K562 (cell line): Measurements from ENCODE around the gene GLIPR1.

Experiments
- CC2D1A ChIP-seq: fragments of 450-650 bp; IDR thresholded peaks from 2 replicates; pipeline ENCODE4 v1.6.1; 2017; ENCODE audit warnings: mild to moderate bottlenecking
- FOXA1 ChIP-seq: fragments of 450-650 bp; IDR thresholded peaks from 2 replicates; pipeline ENCODE4 v1.6.1; 2016; ENCODE audit warnings: mild to moderate bottlenecking, borderline replicate concordance
- FOXP1 ChIP-seq: sonication (generic); formaldehyde crosslinking; IDR thresholded peaks from 2 replicates; pipeline ENCODE4 v1.8.0; 2022; ENCODE audit warnings: mild to moderate bottlenecking, missing genetic modification reagents
- HNRNPUL1 ChIP-seq: fragments of 200-400 bp; formaldehyde crosslinking; IDR thresholded peaks from 2 replicates; pipeline ENCODE4 v1.6.1; 2017; ENCODE audit warnings: low read length
- L3MBTL2 ChIP-seq: fragments of 450-650 bp; IDR thresholded peaks from 2 replicates; pipeline ENCODE4 v1.6.1; 2016; ENCODE audit warnings: mild to moderate bottlenecking, moderate library complexity
- MEF2A ChIP-seq: IDR thresholded peaks from 2 replicates; pipeline ENCODE4 v1.6.1; 2011; ENCODE audit warnings: low read depth, mild to moderate bottlenecking, low read length, moderate library complexity; ENCODE audit not compliant: control insufficient read depth
- RAD21 ChIP-seq, 2 experiments: fragments of 250-450 bp in 1 of 2; fragments of 450-650 bp in 1 of 2; sonication (Bioruptor Pico) in 1 of 2; formaldehyde crosslinking in 1 of 2; IDR thresholded peaks in 1 of 2; conservative IDR thresholded peaks in 1 of 2; 2 replicates each; pipeline versions ENCODE4 v1.4.0 to v1.8.0; 2020 to 2022; ENCODE audit warnings: mild to moderate bottlenecking in 2 of 2, moderate library complexity in 1 of 2
- RBBP5 ChIP-seq: fragments of 200-600 bp; sonication (generic); IDR thresholded peaks from 2 replicates; pipeline ENCODE4 v1.6.1; 2012; ENCODE audit warnings: borderline replicate concordance, mild to moderate bottlenecking, low read length, control low read depth, inconsistent platforms; ENCODE audit not compliant: insufficient read depth, poor library complexity, severe bottlenecking
- ZNF232 ChIP-seq: sonication (generic); formaldehyde crosslinking; IDR thresholded peaks from 2 replicates; pipeline ENCODE4 v1.8.0; 2022; ENCODE audit warnings: mild to moderate bottlenecking, missing genetic modification reagents
- ZNF644 ChIP-seq: fragments of 200-800 bp; sonication (Bioruptor generic); IDR thresholded peaks from 2 replicates; pipeline ENCODE4 v1.6.1; 2016; ENCODE audit warnings: low read depth, missing genetic modification characterization, missing compliant biosample characterization
- TF ChIP-seq, protein P1 (sequence below): IDR thresholded peaks from 2 replicates; pipeline ENCODE4 v1.6.1; 2012; ENCODE audit warnings: low read depth, low read length, improper control_type of control experiment, borderline replicate concordance
- TF ChIP-seq, protein P2 (sequence below), 3 experiments: IDR thresholded peaks in 2 of 3; conservative IDR thresholded peaks in 1 of 3; 2 replicates each; pipeline ENCODE4 v1.5.1; 2011 to 2012; ENCODE audit warnings: low read length in 3 of 3, mild to moderate bottlenecking in 3 of 3, control low read depth in 2 of 3, improper control_type of control experiment in 1 of 3, inconsistent platforms in 1 of 3, low read depth in 1 of 3, mixed read lengths in 1 of 3, moderate library complexity in 1 of 3; ENCODE audit not compliant: insufficient read depth in 2 of 3

DNA sequence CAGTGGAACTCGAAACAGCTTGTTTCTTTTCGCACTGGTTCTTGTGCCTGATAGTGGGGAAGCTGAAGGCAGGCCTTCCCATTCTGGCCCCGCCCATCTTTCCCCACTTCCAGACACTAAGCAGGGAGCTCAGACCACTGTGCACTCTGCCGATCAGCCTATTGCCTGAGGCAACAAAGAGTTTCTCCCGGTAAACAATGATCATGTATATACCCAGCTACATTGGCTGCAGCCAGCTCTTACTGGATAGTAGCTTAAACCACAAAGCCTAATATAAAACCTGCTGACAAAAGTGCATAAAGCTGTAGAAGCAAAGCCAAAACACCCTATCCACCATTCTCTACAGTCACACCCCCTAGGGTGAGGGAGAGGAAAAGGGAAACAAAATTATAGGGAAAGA is 24.7 kb upstream of the GLIPR1 start:
- TF ChIP-seq, protein P1, sequence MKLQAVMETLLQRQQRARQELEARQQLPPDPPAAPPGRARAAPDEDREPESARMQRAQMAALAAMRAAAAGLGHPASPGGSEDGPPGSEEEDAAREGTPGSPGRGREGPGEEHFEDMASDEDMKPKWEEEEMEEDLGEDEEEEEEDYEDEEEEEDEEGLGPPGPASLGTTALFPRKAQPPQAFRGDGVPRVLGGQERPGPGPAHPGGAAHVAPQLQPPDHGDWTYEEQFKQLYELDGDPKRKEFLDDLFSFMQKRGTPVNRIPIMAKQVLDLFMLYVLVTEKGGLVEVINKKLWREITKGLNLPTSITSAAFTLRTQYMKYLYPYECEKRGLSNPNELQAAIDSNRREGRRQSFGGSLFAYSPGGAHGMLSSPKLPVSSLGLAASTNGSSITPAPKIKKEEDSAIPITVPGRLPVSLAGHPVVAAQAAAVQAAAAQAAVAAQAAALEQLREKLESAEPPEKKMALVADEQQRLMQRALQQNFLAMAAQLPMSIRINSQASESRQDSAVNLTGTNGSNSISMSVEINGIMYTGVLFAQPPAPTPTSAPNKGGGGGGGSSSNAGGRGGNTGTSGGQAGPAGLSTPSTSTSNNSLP = no peak
- TF ChIP-seq, protein P2, sequence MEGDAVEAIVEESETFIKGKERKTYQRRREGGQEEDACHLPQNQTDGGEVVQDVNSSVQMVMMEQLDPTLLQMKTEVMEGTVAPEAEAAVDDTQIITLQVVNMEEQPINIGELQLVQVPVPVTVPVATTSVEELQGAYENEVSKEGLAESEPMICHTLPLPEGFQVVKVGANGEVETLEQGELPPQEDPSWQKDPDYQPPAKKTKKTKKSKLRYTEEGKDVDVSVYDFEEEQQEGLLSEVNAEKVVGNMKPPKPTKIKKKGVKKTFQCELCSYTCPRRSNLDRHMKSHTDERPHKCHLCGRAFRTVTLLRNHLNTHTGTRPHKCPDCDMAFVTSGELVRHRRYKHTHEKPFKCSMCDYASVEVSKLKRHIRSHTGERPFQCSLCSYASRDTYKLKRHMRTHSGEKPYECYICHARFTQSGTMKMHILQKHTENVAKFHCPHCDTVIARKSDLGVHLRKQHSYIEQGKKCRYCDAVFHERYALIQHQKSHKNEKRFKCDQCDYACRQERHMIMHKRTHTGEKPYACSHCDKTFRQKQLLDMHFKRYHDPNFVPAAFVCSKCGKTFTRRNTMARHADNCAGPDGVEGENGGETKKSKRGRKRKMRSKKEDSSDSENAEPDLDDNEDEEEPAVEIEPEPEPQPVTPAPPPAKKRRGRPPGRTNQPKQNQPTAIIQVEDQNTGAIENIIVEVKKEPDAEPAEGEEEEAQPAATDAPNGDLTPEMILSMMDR (IDR thresholded peaks at IDR 0.05 in 2 of 3, conservative IDR thresholded peaks at IDR 0.05 in 1 of 3; ENCODE audit: insufficient read depth in 2 of 3, low read depth in 1 of 3, low read length in 3 of 3) = no peak
- TF ChIP-seq ZNF644 (tag) (no peak), FOXP1 (CRISPR knock-in tag) (no peak), FOXA1 (no peak), RAD21 (CRISPR knock-in tag; conservative IDR thresholded peaks at IDR 0.05 in 1 of 2, IDR thresholded peaks at IDR 0.05 in 1 of 2) (no peak), CC2D1A (no peak), MEF2A (no peak), ZNF232 (CRISPR knock-in tag) (no peak), HNRNPUL1 (no peak), L3MBTL2 (no peak), RBBP5 (no peak)
